ENCODE measurements around the gene CHST14.

The CHST14 gene

GRCh38 chr15:40489274-40490175 is 18.7 kb downstream of the CHST14 start:
- TF ChIP-seq, protein P1, sequence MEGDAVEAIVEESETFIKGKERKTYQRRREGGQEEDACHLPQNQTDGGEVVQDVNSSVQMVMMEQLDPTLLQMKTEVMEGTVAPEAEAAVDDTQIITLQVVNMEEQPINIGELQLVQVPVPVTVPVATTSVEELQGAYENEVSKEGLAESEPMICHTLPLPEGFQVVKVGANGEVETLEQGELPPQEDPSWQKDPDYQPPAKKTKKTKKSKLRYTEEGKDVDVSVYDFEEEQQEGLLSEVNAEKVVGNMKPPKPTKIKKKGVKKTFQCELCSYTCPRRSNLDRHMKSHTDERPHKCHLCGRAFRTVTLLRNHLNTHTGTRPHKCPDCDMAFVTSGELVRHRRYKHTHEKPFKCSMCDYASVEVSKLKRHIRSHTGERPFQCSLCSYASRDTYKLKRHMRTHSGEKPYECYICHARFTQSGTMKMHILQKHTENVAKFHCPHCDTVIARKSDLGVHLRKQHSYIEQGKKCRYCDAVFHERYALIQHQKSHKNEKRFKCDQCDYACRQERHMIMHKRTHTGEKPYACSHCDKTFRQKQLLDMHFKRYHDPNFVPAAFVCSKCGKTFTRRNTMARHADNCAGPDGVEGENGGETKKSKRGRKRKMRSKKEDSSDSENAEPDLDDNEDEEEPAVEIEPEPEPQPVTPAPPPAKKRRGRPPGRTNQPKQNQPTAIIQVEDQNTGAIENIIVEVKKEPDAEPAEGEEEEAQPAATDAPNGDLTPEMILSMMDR (conservative IDR thresholded peaks at IDR 0.05; ENCODE audit: low read depth, low read length), result no peak
- no peak overlapping the region for H3K4me3 ChIP-seq (ENCODE audit: low read depth, low read length)
- DNase-seq (ENCODE audit: low read depth), result no peak

DNA sequence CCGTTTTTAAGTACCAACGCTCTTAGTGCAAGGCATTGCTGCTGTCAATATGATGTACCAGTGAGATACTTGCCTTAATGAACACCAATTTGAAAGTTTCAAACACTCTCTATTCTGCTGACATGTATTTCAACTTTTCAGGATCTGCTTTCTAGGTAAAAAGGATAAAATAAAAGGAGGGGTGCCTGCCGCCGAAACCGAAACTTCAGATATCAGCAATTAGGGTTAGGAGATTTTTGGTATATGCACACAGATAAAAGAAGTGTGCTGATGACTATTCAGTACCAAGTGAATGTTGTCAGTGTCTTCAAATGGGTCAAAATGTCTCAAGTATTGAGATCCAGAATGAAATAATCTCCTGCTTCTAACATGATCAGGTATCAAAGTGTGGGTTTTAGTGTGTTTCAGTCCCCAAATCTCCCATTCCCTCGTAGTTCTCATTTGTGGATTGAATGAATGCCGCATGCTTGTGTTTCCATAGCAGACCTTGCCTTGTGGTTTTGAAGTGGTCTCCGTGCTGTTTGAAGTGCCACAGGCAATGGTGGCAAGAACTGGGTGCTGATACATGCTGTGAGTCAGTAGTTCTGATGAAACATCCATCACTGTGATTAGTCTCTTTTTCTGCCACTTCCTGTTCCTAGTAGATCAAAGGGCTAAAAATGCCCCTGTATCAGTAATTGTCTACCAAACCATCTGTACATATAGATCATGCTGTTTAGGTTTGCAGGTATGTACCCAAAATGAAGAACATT is 22.5 kb downstream of the CHST14 start:
- TF ChIP-seq, protein P1 (conservative IDR thresholded peaks at IDR 0.05; ENCODE audit: low read depth, low read length), result no peak
- H3K4me3 ChIP-seq (ENCODE audit: low read depth, low read length), result no peak overlapping the region
- DNase-seq (ENCODE audit: low read depth), result no peak

- no peak for DNase-seq (ENCODE audit: low read depth)
- TF ChIP-seq, protein P1 (conservative IDR thresholded peaks at IDR 0.05; ENCODE audit: low read depth, low read length), result no peak
- no peak overlapping the region for H3K4me3 ChIP-seq (ENCODE audit: low read depth, low read length)
Measured at GRCh38 chr15:40495516-40495915, 24.7 kb downstream of the CHST14 start.

DNA sequence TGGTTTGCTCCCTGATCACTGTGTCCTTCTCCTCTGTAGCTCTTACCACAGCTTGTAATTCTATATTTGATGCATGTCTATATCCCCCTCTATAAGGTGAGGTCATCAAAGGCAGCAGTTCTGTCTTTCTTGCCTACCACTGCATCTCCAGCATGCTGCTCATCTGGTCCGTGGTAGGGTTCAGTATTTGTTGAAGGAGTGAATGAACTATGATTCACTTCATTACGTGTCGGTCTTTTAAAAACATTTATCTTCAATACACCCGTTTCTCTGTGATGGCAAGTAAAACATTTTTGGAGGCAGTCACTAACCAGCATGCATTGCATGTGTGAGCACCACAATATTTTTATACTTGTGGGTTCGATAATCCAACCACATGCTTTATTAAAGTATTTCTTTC is 27.6 kb downstream of the CHST14 start:
- TF ChIP-seq, protein P1 (conservative IDR thresholded peaks at IDR 0.05; ENCODE audit: low read depth, low read length), result no peak
- DNase-seq (ENCODE audit: low read depth), result no peak
- no peak overlapping the region for H3K4me3 ChIP-seq (ENCODE audit: low read depth, low read length)

- TF ChIP-seq, protein P1 (conservative IDR thresholded peaks at IDR 0.05; ENCODE audit: low read depth, low read length), result no peak
- no peak overlapping the region for H3K4me3 ChIP-seq (ENCODE audit: low read depth, low read length)
- DNase-seq (ENCODE audit: low read depth), result no peak
Measured at GRCh38 chr15:40498891-40499290, 28.1 kb downstream of the CHST14 start.

- H3K4me3 ChIP-seq (ENCODE audit: low read depth, low read length), result no peak overlapping the region
- TF ChIP-seq, protein P1 (conservative IDR thresholded peaks at IDR 0.05; ENCODE audit: low read depth, low read length), result no peak
- DNase-seq (ENCODE audit: low read depth), result no peak
Measured at GRCh38 chr15:40499931-40500330, 29.1 kb downstream of the CHST14 start.
